Measurements from ENCODE around the gene PLEKHG7.
"Not testable (repeated sequence)": the region's sequence is repeated elsewhere in the genome, so short reads cannot be mapped to it uniquely, and the experiment has no call there.

Gene PLEKHG7

GRCh38 chr12:92702754-92703679 lies at the start of gene PLEKHG7:
Gene PLEKHG7 (plus strand): TSS chr12:92702989. CDS start chr12:92706632, 3,643 bp downstream.
- peaks cover 8% of the 10 kb centered on the region for H3K4me1 Mint-ChIP-seq
- no peaks in the 10 kb centered on the region for H3K36me3 Mint-ChIP-seq
- H3K4me3 Mint-ChIP-seq, result no peak within 1 kb of the TSS
- H3K9me3 Mint-ChIP-seq, result no peaks in the 10 kb centered on the region
- H3K27me3 Mint-ChIP-seq, result no peaks in the 10 kb centered on the region
- H3K27ac Mint-ChIP-seq, result peak within 1 kb of the TSS; percentile 18

DNA sequence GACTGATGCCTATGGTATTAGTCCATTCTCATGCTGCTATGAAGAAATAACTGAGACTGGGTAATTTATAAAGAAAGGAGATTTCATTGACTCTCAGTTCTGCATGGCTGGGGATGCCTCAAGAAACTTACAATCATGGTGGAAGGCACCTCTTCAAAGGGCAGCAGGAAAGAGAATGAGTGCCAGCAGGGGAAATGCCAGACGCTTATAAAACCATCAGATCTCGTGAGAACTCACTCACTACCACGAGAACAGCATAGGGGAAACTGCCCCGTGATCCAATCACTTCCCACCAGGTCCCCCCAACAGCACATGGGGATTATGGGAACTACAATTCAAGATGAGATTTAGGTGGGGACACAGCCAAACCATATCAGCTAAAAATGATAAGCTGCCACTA lies 48.5 kb upstream of the PLEKHG7 start:
- H3K27me3 Mint-ChIP-seq, H3K4me3 Mint-ChIP-seq, H3K27ac Mint-ChIP-seq, H3K9me3 Mint-ChIP-seq, H3K4me1 Mint-ChIP-seq, H3K36me3 Mint-ChIP-seq: not testable (repeated sequence)

GRCh38 chr12:92654929-92655328 lies 47.9 kb upstream of the PLEKHG7 start:
- H3K4me3 Mint-ChIP-seq, result no peak overlapping the region
- H3K4me1 Mint-ChIP-seq, result peaks cover 3% of the 10 kb centered on the region
- H3K27ac Mint-ChIP-seq, result no peak overlapping the region
- H3K36me3 Mint-ChIP-seq, result no peaks in the 10 kb centered on the region
- no peaks in the 10 kb centered on the region for H3K27me3 Mint-ChIP-seq
- no peaks in the 10 kb centered on the region for H3K9me3 Mint-ChIP-seq

GRCh38 chr12:92656911-92657310 lies 45.9 kb upstream of the PLEKHG7 start:
- no peaks in the 10 kb centered on the region for H3K4me1 Mint-ChIP-seq
- no peaks in the 10 kb centered on the region for H3K9me3 Mint-ChIP-seq
- H3K27me3 Mint-ChIP-seq, result no peaks in the 10 kb centered on the region
- no peak overlapping the region for H3K4me3 Mint-ChIP-seq
- no peaks in the 10 kb centered on the region for H3K36me3 Mint-ChIP-seq
- no peak overlapping the region for H3K27ac Mint-ChIP-seq

DNA sequence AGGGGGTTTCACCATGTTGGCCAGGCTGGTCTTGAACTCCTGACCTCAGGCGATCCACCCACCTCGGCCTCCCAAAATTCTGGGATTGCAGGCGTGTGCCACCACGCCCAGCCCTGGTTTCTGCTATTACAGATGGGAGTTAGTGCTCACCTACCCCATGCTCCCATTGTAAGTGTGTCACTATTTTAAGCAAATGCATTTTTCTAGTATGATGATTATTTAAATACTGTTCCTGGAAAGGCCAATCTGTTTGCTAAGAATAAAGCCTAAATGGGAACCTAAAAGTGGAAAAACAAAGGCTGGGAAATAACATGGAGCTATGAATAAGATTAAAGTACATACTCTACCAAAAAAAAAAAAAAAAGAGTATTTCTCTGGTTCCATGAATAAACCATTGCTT lies 45.0 kb upstream of the PLEKHG7 start:
- Mint-ChIP-seq H3K36me3 (no peaks in the 10 kb centered on the region), H3K4me1 (no peaks in the 10 kb centered on the region), H3K4me3 (no peak overlapping the region), H3K27me3 (no peaks in the 10 kb centered on the region), H3K9me3 (no peaks in the 10 kb centered on the region), H3K27ac (no peak overlapping the region)

- no peaks in the 10 kb centered on the region for H3K4me1 Mint-ChIP-seq
- H3K36me3 Mint-ChIP-seq, result no peaks in the 10 kb centered on the region
- H3K4me3 Mint-ChIP-seq, result no peak overlapping the region
These were observed 44.2 kb upstream of the PLEKHG7 start for GRCh38 chr12:92658611-92659010.

GRCh38 chr12:92661269-92661668 lies 41.5 kb upstream of the PLEKHG7 start:
- Mint-ChIP-seq H3K4me3 (no peak overlapping the region), H3K9me3 (no peaks in the 10 kb centered on the region), H3K27me3 (no peaks in the 10 kb centered on the region), H3K27ac (no peak overlapping the region), H3K4me1 (no peaks in the 10 kb centered on the region), H3K36me3 (no peaks in the 10 kb centered on the region)

More at GRCh38 chr12:92658611-92659010, 44.2 kb upstream of the PLEKHG7 start:
- Mint-ChIP-seq H3K9me3 (no peaks in the 10 kb centered on the region), H3K27me3 (no peaks in the 10 kb centered on the region), H3K27ac (no peak overlapping the region)

DNA sequence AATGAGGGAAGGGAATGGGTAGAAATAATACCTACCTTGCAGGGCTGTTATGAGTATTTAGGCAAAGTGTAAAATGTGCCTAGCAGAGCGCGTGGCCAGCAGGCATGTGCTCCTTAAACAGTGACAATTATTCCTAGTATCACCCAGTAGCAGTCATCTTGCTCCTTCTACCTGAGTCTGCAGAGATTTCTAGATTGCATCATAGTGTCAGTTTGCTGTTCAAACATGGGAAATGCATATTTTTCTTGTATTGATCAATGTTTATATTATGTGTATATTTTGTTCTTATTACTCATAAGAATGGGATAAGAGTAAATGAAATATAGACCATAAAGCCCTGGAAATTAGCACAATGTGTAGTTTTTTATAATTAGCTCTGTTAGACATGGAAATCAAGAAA lies 37.3 kb upstream of the PLEKHG7 start:
- Mint-ChIP-seq H3K27me3 (peaks cover 2% of the 10 kb centered on the region), H3K4me1 (no peaks in the 10 kb centered on the region), H3K4me3 (no peak overlapping the region), H3K27ac (no peak overlapping the region), H3K9me3 (no peaks in the 10 kb centered on the region), H3K36me3 (no peaks in the 10 kb centered on the region)

DNA sequence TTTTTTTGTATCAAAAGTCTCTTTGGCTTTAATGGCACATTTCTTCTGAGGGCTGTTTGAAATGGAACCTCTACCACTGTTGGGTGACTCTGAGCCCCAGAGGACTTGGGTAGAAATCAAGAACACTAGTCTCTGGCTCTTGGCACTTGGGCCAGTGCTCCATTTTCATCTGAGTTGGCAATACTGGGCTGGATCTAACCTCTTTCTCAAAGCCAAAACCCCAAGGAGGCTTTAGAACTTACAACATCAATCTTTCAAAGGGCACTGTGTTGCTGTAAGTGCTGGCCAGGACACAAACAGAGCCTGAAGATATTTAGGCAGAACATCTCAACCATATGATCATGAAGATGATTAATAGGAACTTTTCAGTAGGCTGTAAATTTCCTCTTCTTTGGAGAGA lies 34.0 kb upstream of the PLEKHG7 start:
- Mint-ChIP-seq H3K27ac (no peak overlapping the region), H3K4me1 (no peaks in the 10 kb centered on the region), H3K27me3 (peaks cover 2% of the 10 kb centered on the region), H3K4me3 (no peak overlapping the region), H3K36me3 (no peaks in the 10 kb centered on the region), H3K9me3 (no peaks in the 10 kb centered on the region)

GRCh38 chr12:92671524-92671923 lies 31.3 kb upstream of the PLEKHG7 start:
- not testable (repeated sequence) for H3K27me3 Mint-ChIP-seq, H3K36me3 Mint-ChIP-seq, H3K27ac Mint-ChIP-seq, H3K4me1 Mint-ChIP-seq, H3K4me3 Mint-ChIP-seq, H3K9me3 Mint-ChIP-seq

- Mint-ChIP-seq H3K4me1 (no peaks in the 10 kb centered on the region), H3K27ac (no peak overlapping the region), H3K9me3 (no peaks in the 10 kb centered on the region), H3K4me3 (no peak overlapping the region), H3K36me3 (no peaks in the 10 kb centered on the region), H3K27me3 (peaks cover 2% of the 10 kb centered on the region)
These were observed 29.0 kb upstream of the PLEKHG7 start for GRCh38 chr12:92673756-92674155.

- H3K9me3 Mint-ChIP-seq, result no peaks in the 10 kb centered on the region
- peaks cover 2% of the 10 kb centered on the region for H3K27me3 Mint-ChIP-seq
- no peak overlapping the region for H3K4me3 Mint-ChIP-seq
- no peaks in the 10 kb centered on the region for H3K36me3 Mint-ChIP-seq
- H3K4me1 Mint-ChIP-seq, result no peaks in the 10 kb centered on the region
- H3K27ac Mint-ChIP-seq, result no peak overlapping the region
These were observed 28.3 kb upstream of the PLEKHG7 start for GRCh38 chr12:92674500-92674899.

DNA sequence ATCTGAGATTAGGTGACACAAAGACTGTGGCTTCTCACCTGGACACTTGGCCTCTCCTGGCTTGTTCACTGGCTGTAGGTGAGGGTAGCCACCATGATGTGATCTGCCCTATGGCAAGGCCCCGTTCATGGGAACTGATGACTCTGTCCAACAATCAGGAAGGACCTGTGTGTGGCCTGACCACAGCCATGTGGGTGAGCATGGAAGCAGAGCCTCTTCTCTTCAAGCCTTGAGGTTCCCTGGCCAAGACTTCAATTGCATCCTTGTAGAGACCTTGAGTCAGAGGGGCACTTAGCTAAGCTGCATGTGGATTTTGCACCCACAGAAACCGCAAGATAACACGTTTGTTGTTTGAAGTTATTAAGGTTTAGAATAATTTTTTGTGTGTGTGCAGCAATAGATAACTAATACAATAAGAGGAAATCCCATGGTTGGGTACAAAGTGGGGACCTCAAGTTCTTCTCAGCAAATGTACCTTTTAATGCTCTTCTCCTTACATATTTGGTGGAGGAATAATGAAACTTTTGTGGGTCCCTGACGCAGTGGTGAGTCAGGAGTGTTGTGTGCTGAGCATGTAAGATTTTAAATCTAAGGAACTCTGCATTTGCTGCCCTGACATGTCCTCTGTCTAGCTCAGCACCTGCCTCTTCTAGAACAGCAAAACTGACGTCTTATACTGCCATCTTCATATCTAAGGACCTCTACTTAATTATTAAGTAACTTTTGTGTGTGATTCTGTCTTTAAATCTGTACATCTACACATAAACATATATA lies 27.5 kb upstream of the PLEKHG7 start:
- no peaks in the 10 kb centered on the region for H3K4me1 Mint-ChIP-seq
- no peaks in the 10 kb centered on the region for H3K9me3 Mint-ChIP-seq
- no peak overlapping the region for H3K4me3 Mint-ChIP-seq
- no peaks in the 10 kb centered on the region for H3K36me3 Mint-ChIP-seq
- no peak overlapping the region for H3K27ac Mint-ChIP-seq
- no peaks in the 10 kb centered on the region for H3K27me3 Mint-ChIP-seq

DNA sequence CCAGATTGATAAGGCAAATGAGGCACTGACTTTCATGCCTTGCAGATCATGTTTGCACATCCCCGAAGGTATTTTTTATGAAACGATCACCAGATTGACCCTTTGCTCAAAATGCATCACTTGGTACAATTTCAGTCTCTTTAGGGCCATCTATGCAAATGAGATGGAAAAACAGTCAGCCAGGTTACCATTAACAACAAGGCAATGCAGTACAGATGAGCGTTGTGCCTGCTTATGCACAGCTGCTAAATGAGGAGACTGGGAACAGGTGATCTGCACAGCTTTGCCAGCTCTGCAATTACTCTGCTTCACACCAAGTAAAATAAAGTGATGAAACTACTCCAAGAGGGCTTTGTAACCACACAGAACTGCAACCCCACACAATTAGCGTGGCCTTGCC lies 26.1 kb upstream of the PLEKHG7 start:
- no peaks in the 10 kb centered on the region for H3K4me1 Mint-ChIP-seq
- H3K4me3 Mint-ChIP-seq, result no peak overlapping the region
- no peak overlapping the region for H3K27ac Mint-ChIP-seq
- no peaks in the 10 kb centered on the region for H3K9me3 Mint-ChIP-seq
- no peaks in the 10 kb centered on the region for H3K27me3 Mint-ChIP-seq
- H3K36me3 Mint-ChIP-seq, result no peaks in the 10 kb centered on the region

DNA sequence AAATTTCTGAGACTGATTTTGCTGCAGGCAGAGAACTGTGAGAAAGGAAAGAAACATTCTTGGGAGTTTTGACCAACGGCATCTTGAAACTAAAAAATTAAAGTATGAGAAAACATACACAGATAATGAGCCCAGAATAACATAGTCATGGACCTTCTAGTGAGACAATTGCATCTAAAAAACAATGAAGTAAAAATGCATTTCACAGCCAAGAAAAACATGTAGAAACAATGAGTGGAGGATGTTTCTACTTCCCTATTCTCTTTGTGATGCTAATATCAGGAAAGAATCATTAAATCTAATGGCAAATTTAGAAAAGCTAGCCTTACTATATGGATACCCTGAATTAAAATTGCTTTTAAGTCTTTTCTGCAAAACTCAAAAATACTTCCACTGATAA lies 12.2 kb upstream of the PLEKHG7 start:
- Mint-ChIP-seq H3K36me3 (peaks cover 1% of the 10 kb centered on the region), H3K4me1 (no peaks in the 10 kb centered on the region), H3K9me3 (peaks cover 9% of the 10 kb centered on the region), H3K4me3 (no peak overlapping the region), H3K27ac (no peak overlapping the region), H3K27me3 (peaks cover 5% of the 10 kb centered on the region)

DNA sequence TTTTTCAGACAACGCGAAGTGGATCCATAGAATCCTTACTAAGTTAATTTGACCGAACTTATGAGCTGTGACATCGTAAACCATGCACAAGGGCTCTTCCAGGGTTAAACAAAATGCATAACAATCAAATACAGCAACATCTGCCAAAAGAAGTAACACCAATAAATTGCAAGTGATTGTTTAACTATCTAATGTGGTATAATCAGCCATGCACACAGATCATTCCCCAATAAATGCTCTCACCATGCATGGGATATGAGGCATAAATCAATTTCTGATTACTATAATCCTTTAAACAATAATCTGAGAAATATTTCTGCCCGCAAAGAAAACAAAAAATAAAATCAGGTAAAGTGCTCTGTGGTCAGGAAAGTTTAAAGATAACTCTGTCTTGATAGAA lies 7.7 kb upstream of the PLEKHG7 start:
- H3K36me3 Mint-ChIP-seq, result peaks cover 1% of the 10 kb centered on the region
- no peak overlapping the region for H3K27ac Mint-ChIP-seq
- H3K4me1 Mint-ChIP-seq, result no peaks in the 10 kb centered on the region
- peaks cover 14% of the 10 kb centered on the region for H3K9me3 Mint-ChIP-seq
- peaks cover 3% of the 10 kb centered on the region for H3K27me3 Mint-ChIP-seq
- no peak overlapping the region for H3K4me3 Mint-ChIP-seq

All from activated naive CD4-positive, alpha-beta T cell treated with anti-CD3 and anti-CD28 coated beads, Interleukin-2, amount 50 U/mL, for 24 hours (primary cell).